Activated naive CD4-positive, alpha-beta T cell treated with anti-CD3 and anti-CD28 coated beads for 36 hours (primary cell): ENCODE results near the gene RPL26. TPM values are rescaled to one million over a fixed set of nuclear protein-coding genes. Genes with fewer than 3 reads are reported as not detected.
"Not testable (repeated sequence)": the region's sequence is repeated elsewhere in the genome, so short reads cannot be mapped to it uniquely, and the experiment has no call there.

Experiments used
- CTCF ChIA-PET: fragments of 350-600 bp; sonication (Branson Sonifier 250); formaldehyde crosslinking; loops from one replicate; lab custom pipeline; 2021; ENCODE audit warnings: antibody characterized with exemption; lab: Charles Lee
- DNase-seq: peaks from one replicate; pipeline ENCODE4 v3.0.0-alpha.2; 2020
- H3K27ac Mint-ChIP-seq: one replicate; pipeline ENCODE4 v1.8.0; 2021; ENCODE audit warnings: mild to moderate bottlenecking, mixed read lengths
- H3K27me3 Mint-ChIP-seq: one replicate; pipeline ENCODE4 v1.8.0; 2021; ENCODE audit warnings: low read depth, mixed read lengths
- H3K36me3 Mint-ChIP-seq: one replicate; pipeline ENCODE4 v1.8.0; 2021; ENCODE audit warnings: low read depth, mixed read lengths
- H3K4me1 Mint-ChIP-seq: one replicate; pipeline ENCODE4 v1.8.0; 2021; ENCODE audit warnings: low read depth, mixed read lengths
- H3K4me3 Mint-ChIP-seq: one replicate; pipeline ENCODE4 v1.8.0; 2021; ENCODE audit warnings: mild to moderate bottlenecking, moderate library complexity, mixed read lengths
- H3K9me3 Mint-ChIP-seq: one replicate; pipeline ENCODE4 v1.8.0; 2021; ENCODE audit warnings: mixed read lengths
- intact Hi-C: fragments of 100-400 bp; cut with micrococcal nuclease; formaldehyde crosslinking; loops from one replicate; pipeline ENCODE4 v1.15.1; 2023
- total RNA-seq, 2 experiments: library from RNA; stranded (reverse); gene quantifications; one replicate each; pipeline ENCODE4 v1.2.3, GENCODE V29; 2021

The RPL26 gene
- total RNA-seq, 2 experiments from 2014 or later, result 3,652 to 3,827 TPM

DNA sequence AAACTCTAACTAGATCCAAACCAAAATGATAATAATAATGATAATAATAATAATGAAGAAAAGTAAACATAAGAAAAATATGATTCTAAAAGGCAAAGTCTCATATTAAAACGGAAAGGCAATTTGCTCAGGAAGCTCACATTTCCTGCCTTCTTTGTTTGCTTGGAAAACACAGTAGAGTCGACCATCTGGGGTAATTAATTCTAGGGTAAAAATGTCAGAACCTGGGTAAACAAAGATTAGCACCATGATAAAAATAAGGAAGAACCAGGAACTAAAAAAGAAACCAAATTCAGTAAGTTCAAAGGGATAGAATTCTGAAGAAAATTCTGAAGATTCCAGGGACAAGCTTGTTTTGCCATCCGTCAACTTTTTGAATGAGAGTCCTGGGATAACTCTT is 22.7 kb downstream of the RPL26 start:
- Mint-ChIP-seq H3K27me3 (no peaks in the 10 kb centered on the region), H3K9me3 (no peaks in the 10 kb centered on the region)
- CTCF ChIA-PET, result interaction anchor here (0.5 to 1.1 kb wide), 2 partner anchors 17 to 35 kb away, joined by 3 to 5 read pairs; no protein-coding TSS in a partner anchor

DNA sequence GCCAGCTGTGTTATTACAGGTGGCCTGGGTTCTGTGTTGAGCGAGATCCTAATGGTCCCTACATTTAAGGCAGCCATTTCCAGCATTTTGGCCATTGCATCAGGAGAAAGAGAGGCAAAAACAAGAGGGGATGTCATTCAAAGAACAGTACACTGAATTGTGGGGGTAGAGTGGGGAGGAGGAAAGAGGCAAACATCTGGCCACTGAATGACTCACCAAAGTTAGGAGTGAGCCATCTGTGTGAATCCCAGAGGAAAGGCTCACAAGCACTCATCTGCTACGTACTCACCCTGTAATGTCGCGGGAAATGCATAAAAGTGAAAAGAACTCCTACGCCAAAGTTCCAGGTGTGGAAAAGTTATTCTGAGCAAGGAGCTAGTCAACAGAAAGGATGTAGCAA is 23.2 kb downstream of the RPL26 start:
- H3K4me1 Mint-ChIP-seq, result peaks cover 7% of the 10 kb centered on the region
- intact Hi-C loops, result no loop called here
- CTCF ChIA-PET, result interaction anchor here (0.5 to 1.1 kb wide), 2 partner anchors 17 to 34 kb away, joined by 3 to 5 read pairs; no protein-coding TSS in a partner anchor

More for the DNA sequence above, 22.7 kb downstream of the RPL26 start:
- peaks cover 7% of the 10 kb centered on the region for H3K4me1 Mint-ChIP-seq
- no peak overlapping the region for H3K4me3 Mint-ChIP-seq
- intact Hi-C loops, result no loop called here
- no peaks in the 10 kb centered on the region for H3K36me3 Mint-ChIP-seq
- H3K27ac Mint-ChIP-seq, result no peak overlapping the region
- DNase-seq, result no peak

DNA sequence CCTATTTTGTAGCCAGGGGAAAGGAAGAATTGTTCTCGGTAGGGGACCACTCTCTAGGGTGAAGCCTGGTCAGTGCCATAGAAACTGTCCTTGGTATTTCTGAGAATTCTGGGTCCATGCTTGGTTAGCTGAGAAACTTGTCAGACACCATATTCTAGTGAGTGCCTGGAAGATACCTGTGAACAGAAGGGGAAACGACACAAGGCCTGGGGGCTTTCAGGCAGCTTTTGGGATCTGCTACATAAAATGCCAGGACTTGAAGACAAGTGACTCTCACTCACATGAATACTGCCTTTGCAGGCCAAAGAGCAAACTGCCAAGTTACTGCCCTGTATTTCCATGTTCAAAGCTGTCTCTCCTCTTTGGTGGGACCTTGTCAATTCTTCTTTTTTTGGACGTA is 25.1 kb downstream of the RPL26 start:
- Mint-ChIP-seq H3K27ac (no peak overlapping the region), H3K36me3 (no peaks in the 10 kb centered on the region), H3K4me3 (no peak overlapping the region), H3K27me3 (no peaks in the 10 kb centered on the region), H3K9me3 (no peaks in the 10 kb centered on the region), H3K4me1 (peaks cover 7% of the 10 kb centered on the region)
- CTCF ChIA-PET, result interaction anchor here (1.2 kb wide), 1 partner anchor 57 kb away, joined by 3 read pairs; no protein-coding TSS in a partner anchor
- no peak for DNase-seq
- intact Hi-C loops, result no loop called here

More for the DNA sequence above, 23.2 kb downstream of the RPL26 start:
- Mint-ChIP-seq H3K27me3 (no peaks in the 10 kb centered on the region), H3K4me3 (no peak overlapping the region), H3K9me3 (no peaks in the 10 kb centered on the region), H3K27ac (no peak overlapping the region), H3K36me3 (no peaks in the 10 kb centered on the region)
- no peak for DNase-seq

DNA sequence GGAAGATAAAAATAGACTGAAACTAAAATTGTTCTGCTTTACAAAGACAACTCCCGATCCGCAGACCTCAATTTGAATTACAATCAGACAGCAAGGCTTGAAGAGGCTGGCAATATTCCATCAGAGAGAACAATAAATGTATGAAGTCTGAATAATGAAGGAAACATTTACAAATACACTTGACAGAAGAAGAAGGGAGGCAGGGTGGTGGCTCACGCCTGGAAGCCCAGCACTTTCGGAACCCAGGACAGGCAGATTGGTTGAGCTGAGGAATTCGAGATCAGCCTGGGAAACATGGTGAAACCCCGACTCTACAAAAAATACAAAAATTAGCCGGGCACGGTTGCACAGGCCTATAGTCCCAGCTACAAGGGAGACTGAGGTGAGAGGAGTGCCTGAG is 28.8 kb downstream of the RPL26 start:
- Mint-ChIP-seq H3K36me3 (no peaks in the 10 kb centered on the region), H3K4me3 (no peak overlapping the region), H3K9me3 (no peaks in the 10 kb centered on the region), H3K4me1 (no peaks in the 10 kb centered on the region), H3K27me3 (peaks cover 3% of the 10 kb centered on the region), H3K27ac (no peak overlapping the region)
- intact Hi-C loops, result no loop called here
- CTCF ChIA-PET, result interaction anchor here (1.4 kb wide), 1 partner anchor 22 kb away, joined by 5 read pairs; no protein-coding TSS in a partner anchor
- no peak for DNase-seq

DNA sequence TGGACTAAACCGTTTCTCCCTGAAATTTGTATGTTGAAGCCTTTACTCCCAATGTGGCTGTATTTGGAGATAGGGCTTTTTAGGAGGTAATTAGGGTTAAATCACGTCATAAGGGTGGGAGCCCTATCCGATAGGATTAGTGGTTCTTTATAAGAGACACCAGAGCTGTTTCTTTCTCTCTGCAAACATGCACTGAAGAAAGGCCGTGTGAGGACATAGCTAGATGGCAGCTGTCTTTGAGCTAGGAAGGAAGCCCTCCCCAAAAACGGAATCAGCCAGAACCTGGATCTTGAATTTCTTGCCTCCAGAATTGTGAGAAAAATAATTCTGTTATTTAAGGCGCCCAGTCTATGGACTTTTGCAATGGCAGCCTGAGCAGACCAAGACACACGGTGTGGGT is 29.3 kb downstream of the RPL26 start:
- Mint-ChIP-seq H3K4me1 (no peaks in the 10 kb centered on the region), H3K27ac (no peak overlapping the region), H3K4me3 (no peak overlapping the region), H3K36me3 (no peaks in the 10 kb centered on the region), H3K9me3 (no peaks in the 10 kb centered on the region), H3K27me3 (peaks cover 3% of the 10 kb centered on the region)
- CTCF ChIA-PET, result no interaction called here
- DNase-seq, result no peak
- intact Hi-C loops, result no loop called here

DNA sequence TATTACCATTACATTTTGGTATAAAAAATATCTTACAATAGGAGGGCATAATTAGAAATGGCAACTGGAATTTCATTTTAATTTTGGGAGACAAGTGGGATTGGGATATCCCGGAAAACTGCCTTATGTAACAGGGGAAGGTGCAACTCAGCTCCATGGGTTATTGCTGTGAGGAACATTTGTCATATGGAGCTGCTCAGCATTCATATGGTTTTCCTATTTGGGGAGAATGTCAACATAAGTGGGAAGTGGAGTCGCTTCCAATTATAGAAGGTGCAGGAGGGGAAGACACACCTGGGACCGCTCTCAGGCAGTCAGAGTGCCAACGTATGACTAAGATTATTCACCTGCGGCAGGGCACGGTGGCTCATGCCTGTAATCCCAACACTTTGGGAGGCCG is 32.7 kb downstream of the RPL26 start:
- CTCF ChIA-PET, result no interaction called here
- H3K4me1 Mint-ChIP-seq, result peaks cover 1% of the 10 kb centered on the region

DNA sequence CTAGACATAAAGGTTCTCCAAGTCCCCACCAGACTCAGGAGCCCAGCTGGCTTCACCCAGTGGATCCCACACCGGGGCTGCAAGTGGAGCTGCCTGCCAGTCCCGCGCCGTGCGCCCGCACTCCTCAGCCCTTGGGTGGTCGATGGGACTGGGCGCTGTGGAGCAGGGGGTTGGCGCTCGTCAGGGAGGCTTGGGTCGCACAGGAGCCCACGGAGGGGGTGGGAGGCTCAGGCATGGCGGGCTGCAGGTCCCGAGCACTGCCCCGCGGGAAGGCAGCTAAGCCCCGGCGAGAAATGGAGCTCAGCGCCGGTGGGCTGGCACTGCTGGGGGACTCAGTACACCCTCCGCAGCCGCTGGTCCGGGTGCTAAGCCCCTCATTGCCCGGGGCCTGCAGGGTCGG is 36.0 kb downstream of the RPL26 start:
- H3K4me1 Mint-ChIP-seq, H3K27ac Mint-ChIP-seq, CTCF ChIA-PET, DNase-seq, H3K9me3 Mint-ChIP-seq, H3K36me3 Mint-ChIP-seq, H3K4me3 Mint-ChIP-seq, intact Hi-C loops: not testable (repeated sequence)
- peaks cover 16% of the 10 kb centered on the region for H3K27me3 Mint-ChIP-seq

More for the DNA sequence above, 32.7 kb downstream of the RPL26 start:
- Mint-ChIP-seq H3K4me3 (no peak overlapping the region), H3K27ac (no peak overlapping the region), H3K36me3 (no peaks in the 10 kb centered on the region), H3K27me3 (peaks cover 14% of the 10 kb centered on the region), H3K9me3 (no peaks in the 10 kb centered on the region)
- intact Hi-C loops, result no loop called here
- no peak for DNase-seq

DNA sequence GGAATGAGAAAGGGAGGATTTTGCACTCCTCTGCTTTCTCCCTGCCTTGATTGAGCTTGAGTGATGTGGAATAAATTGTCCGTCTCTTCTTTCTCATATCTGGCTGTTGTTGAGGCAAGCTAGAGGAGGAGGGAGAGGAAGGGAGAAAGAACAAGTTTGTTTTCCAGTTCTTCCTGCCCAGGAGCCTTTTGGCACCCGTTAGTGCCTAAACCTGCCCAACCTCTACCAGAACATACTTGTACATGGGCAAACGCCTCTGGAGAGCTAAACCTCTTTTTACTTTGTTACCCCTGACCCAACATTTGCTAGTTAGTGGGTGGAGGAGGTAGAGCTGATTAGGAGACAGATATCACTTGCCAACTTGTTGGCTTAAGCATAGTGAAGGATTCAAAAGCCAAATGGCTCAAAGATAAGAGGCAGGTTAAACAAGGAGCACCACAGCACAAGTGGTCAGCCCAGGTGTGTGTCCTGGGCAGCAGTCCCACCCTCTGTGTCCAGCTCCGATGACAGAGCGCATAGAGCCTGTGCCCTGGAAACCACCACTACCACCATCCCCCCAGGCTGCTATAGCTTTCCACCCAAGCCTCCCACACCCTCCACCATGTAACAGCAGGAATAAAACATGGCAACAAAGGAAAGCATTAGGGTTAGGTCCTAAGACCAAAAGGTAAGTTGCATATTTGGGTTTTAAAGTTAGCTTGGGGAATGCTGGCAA is 36.9 kb downstream of the RPL26 start:
- peaks cover 16% of the 10 kb centered on the region for H3K27me3 Mint-ChIP-seq
- H3K4me3 Mint-ChIP-seq, result no peak overlapping the region
- intact Hi-C loops, result no loop called here
- H3K27ac Mint-ChIP-seq, result no peak overlapping the region
- no peak for DNase-seq
- peaks cover 1% of the 10 kb centered on the region for H3K4me1 Mint-ChIP-seq
- CTCF ChIA-PET, result interaction anchor here (0.6 kb wide), 2 partner anchors 42 to 1494 kb away, joined by 3 to 5 read pairs; no protein-coding TSS in a partner anchor
- no peaks in the 10 kb centered on the region for H3K9me3 Mint-ChIP-seq
- no peaks in the 10 kb centered on the region for H3K36me3 Mint-ChIP-seq

DNA sequence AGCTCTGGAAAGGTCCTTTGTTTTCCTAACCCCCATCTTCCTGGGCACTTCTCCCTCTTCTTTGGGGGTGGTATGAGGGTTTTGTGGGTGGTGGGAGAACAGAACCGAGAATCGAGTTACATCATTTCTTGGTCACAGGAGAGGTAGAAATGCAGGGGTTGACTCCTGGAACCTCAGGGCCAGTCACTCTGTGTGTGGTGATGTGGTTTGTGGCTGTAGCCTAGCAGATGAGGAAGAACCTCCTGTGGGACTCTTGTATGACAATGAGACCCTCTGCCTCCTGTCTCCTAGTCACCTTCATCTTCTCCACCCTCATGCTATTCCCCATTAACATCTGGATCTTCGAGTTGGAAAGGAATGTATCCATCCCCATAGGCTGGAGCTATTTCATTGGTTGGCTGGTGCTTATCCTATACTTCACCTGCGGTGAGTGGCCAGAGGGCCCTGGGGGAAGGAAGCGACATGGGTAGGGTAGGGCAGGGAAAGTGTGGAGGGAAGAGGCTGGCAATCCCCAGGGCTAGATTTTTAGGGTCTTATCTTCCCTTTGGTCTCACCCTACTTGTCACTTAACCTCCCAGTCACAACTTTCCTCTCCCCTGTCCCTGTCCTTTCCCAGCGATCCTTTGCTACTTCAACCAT is 37.8 kb downstream of the RPL26 start:
- CTCF ChIA-PET, result interaction anchor here (0.8 to 1.0 kb wide), 2 partner anchors 44 to 272 kb away, joined by 3 to 4 read pairs; no protein-coding TSS in a partner anchor
- no peaks in the 10 kb centered on the region for H3K9me3 Mint-ChIP-seq
- H3K27me3 Mint-ChIP-seq, result peaks cover 16% of the 10 kb centered on the region
- intact Hi-C loops, result no loop called here
- H3K4me3 Mint-ChIP-seq, result no peak overlapping the region
- H3K4me1 Mint-ChIP-seq, result peaks cover 1% of the 10 kb centered on the region
- H3K36me3 Mint-ChIP-seq, result no peaks in the 10 kb centered on the region
- no peak for DNase-seq
- H3K27ac Mint-ChIP-seq, result no peak overlapping the region

DNA sequence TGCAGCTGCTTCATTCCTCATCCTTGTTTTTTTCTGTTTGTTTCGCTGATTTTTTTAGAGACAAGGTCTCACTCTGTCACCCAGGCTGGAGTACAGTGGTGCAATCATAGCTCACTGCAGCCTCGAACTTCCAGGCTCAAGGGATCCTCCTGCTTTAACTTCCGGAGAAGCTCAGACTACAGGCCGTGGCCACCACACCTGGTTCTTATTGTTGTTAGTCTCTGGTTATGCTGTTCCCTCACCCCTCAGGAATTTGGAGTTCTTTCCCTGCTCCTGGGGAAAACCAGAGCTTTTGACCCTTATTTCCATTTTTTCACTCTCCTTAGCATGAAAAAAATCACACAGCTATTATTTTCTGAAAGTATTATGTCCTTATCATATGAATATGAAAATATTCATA is 41.5 kb downstream of the RPL26 start:
- Mint-ChIP-seq H3K9me3 (no peaks in the 10 kb centered on the region), H3K36me3 (no peaks in the 10 kb centered on the region), H3K4me1 (peaks cover 12% of the 10 kb centered on the region), H3K27ac (no peak overlapping the region), H3K4me3 (no peak overlapping the region), H3K27me3 (peaks cover 2% of the 10 kb centered on the region)
- CTCF ChIA-PET, result no interaction called here
- intact Hi-C loops, result no loop called here
- DNase-seq, result no peak

DNA sequence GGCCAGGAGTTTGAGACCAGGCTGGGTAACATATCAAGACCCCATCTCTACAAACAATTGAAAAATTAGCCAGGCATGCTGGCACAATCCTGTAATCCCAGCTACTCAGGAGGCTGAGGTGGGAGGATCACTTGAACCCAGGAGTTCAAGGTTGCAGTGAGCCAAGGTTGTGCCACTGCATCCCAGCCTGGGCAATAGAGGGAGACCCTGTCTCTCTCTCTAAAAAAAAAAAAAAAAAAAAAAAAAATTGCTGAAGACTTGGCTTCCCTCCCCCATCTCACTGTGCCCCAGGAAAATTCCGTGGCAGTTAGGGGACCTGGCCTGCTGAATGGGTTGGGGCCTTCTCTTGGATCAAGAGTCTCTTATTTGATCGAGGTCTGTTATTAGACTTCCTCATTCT is 43.5 kb downstream of the RPL26 start, which contains the start of gene ODF4:
TSS of gene ODF4 (plus strand) at position 301 of the 400 bp plus-strand sequence. CDS start 212 bp downstream, outside the sequence.
- no peak within 1 kb of the TSS for H3K4me3 Mint-ChIP-seq
- H3K36me3 Mint-ChIP-seq, result no peaks in the 10 kb centered on the region
- intact Hi-C loops, result no loop called here
- H3K27me3 Mint-ChIP-seq, result no peaks in the 10 kb centered on the region
- DNase-seq, result no peak
- no peaks in the 10 kb centered on the region for H3K9me3 Mint-ChIP-seq
- peaks cover 12% of the 10 kb centered on the region for H3K4me1 Mint-ChIP-seq
- CTCF ChIA-PET, result interaction anchor here (0.6 to 1.8 kb wide), 2 partner anchors 13 to 39 kb away, joined by 3 to 10 read pairs; no protein-coding TSS in a partner anchor
- no peak within 1 kb of the TSS for H3K27ac Mint-ChIP-seq

DNA sequence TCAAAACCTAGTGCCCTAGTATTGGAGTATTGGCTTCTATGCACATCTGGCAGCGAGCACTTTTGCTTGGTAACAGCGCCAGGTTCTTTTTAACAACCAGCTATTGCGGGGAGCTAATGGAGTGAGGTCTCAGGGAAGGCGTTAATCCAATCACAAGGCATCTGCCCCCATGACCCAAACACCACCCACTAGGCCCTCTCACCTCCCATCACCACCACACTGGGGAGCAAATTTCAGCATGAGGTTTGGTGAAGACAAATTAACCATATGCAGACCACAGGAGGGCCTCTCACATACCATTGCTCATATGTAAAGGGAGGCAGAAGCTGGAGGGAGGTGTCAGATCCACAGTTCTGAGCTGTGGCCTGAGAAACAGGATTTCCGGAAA is 44.2 kb downstream of the RPL26 start:
- Mint-ChIP-seq H3K9me3 (no peaks in the 10 kb centered on the region), H3K36me3 (no peaks in the 10 kb centered on the region), H3K4me3 (no peak overlapping the region), H3K4me1 (peaks cover 12% of the 10 kb centered on the region), H3K27ac (no peak overlapping the region), H3K27me3 (no peaks in the 10 kb centered on the region)
- CTCF ChIA-PET, result interaction anchor here (0.6 to 1.8 kb wide), 3 partner anchors 13 to 220 kb away, joined by 3 to 10 read pairs (median 4); no protein-coding TSS in a partner anchor
- intact Hi-C loops, result no loop called here
- DNase-seq, result no peak
